Measurements from ENCODE around the gene TMEM132D.

Gene TMEM132D

DNA sequence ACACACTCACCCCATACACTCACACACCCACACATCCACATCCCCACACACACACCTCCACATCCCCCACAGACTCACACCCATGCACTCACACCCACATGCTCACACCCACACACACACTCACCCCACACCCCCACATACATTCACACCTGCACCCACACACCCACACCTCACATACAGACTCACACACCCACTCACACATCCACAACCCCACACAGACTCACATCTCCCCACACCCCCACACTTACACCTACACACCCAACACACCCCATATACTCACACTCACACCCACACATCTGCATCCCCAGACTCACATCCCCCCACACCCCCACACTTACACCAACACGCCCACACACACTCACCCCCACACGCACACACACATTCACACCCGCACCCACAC is 878.8 kb downstream of the TMEM132D start:
- no peak for DNase-seq

All from NCI-H226 (cell line).